GM12801 (cell line): Measurements from ENCODE around the gene SAMD8.

Experiments
- CTCF ChIP-seq: IDR thresholded peaks from one replicate; pipeline ENCODE4 v1.5.1; 2011; ENCODE audit warnings: control low read depth; ENCODE audit not compliant: insufficient read length; ENCODE audit errors: extremely low read depth

The SAMD8 gene

GRCh38 chr10:75127471-75127870, 16.0 kb downstream of the SAMD8 start:
- no peak for TF ChIP-seq CTCF

GRCh38 chr10:75129537-75129936, 18.1 kb downstream of the SAMD8 start:
- TF ChIP-seq CTCF, result no peak

DNA sequence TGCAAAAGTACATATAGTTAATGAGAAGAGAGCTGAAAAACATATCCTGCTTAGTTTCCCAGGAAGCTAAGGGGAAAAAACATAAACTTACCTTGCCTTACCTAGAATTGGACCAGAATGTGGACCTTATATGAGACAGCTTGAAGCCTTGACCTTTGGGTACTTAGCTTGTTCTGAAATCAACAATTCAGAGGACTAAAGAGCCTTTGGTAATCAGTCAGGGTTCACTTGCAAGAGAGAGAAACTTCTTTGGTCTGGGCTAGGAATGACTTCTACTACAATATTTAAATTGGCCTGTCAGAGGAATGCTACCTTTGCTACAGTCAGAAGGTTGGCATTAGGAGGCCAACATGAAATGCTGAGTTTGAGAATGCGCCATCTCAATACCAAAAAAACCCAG, 24.9 kb downstream of the SAMD8 start:
- no peak for TF ChIP-seq CTCF

DNA sequence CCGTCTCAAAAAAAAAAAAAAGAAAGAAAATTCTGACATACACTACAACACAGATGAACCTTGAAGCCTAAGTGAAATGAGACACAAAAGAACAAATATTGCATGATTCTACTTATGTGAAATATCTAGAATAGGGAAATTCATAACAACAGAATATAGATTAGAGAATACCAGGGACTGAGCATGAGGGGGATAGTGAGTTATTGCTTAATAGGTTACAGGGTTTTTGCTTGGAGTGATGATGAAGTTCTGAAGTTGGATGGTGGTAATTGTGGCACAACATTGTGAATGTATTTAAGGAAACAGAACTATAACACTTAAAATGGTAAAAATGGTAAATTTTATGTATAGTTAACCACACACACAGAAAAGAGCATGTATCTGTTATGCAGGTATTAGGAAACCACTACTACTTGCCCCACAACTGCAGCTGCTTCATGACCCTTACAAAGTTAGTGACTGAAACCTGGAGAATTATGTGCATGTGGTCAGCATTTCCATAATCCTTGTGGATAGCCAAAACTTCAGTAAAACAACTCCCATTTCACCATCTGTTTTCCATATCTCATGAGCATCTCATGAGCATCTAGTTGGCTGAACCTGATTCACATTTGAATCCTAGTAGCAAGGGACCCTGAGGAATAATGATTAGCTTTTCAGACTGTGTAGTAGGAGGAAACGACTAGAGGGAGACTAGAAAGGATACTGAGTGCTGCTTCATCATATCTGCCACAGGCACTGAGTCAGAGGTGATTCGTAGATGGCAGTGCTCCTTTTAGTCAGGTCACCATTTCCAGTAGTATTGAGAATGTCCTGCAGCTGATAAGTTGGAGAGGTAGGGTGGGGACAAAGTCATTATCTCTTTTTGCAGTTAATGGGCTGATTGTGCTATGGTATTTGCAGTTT, 26.3 kb downstream of the SAMD8 start:
- no peak for TF ChIP-seq CTCF

DNA sequence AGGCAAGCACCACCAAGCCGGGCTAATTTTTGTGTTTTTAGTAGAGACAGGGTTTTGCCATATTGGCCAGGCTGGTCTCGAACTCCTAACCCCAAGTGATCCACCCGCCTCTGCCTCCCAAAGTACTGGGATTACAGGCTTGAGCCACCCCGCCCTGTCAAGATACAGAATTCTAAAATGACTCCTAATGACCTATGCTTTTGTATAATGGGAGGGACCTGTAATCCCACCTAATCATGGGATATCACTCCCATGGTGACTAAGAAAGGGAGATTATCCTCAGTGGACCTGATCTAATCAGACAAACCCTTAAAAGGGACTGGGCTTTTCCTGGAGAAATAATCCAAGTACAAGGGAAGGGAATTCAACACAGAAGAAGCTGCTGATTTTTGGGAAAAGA, 28.8 kb downstream of the SAMD8 start:
- TF ChIP-seq CTCF, result no peak

DNA sequence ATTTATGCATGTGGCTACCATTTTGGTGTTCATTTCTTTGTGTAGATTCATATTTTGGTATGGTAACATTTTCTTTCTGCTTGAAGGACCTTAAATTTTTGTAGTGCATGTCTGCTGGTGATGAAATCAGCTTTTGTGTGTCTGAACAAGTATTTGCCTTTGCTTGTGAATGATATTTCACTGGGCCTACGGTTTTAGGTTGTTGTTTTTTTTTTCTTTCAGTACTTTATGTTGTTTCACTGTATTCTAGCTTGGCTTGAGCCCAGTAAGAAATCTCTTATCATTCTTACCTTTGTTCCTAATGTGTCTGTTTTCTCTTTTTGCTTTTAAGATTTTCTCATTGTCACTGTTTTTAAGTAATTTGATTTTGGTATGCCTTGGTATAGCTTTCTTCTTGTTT, 31.9 kb downstream of the SAMD8 start:
- no peak for TF ChIP-seq CTCF

DNA sequence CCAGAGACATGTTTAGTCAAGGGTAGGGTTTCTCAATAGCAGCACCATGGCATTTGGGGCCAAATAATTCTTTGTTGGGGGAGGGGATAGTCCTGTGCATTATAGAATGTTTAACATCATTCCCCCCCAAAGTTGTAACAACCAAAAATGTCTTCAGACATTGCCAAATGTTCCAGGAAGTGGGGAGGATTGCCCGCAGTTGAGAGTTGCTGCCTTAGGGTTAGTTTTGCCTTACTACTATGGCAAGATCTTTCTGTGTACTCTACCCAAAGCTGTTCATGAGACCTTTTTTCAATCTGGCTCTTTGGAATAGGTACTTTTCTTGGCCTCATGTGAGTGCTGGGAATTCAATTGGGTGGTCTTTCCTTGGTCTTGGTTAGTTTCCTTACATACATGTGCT, 34.1 kb downstream of the SAMD8 start:
- no peak for TF ChIP-seq CTCF
